DOHH2 (cell line): ENCODE data around the gene GNS.

ENCODE experiments used
- H3F3A ChIP-seq: fragments of 200-600 bp; sonication (generic), shearing (Covaris generic); 2 replicates; pipeline ENCODE4 v1.6.0; 2016; ENCODE audit warnings: antibody characterized with exemption, mild to moderate bottlenecking; ENCODE audit not compliant: control insufficient read depth, insufficient read depth
- H3K27ac ChIP-seq: fragments of 200-600 bp; sonication (generic); 2 replicates; pipeline ENCODE4 v1.5.1; 2014; ENCODE audit warnings: low read depth, mild to moderate bottlenecking, low read length, moderate library complexity
- H3K27me3 ChIP-seq: fragments of 200-600 bp; sonication (generic); 2 replicates; pipeline ENCODE4 v1.6.1; 2014; ENCODE audit warnings: mild to moderate bottlenecking, low read length, mixed read lengths; ENCODE audit not compliant: control insufficient read depth
- H3K36me3 ChIP-seq: fragments of 200-600 bp; sonication (generic); 2 replicates; pipeline ENCODE4 v1.6.1; 2014; ENCODE audit warnings: mild to moderate bottlenecking, low read length, moderate library complexity, mixed read lengths; ENCODE audit not compliant: control insufficient read depth
- H3K4me1 ChIP-seq: fragments of 200-600 bp; sonication (generic); 2 replicates; pipeline ENCODE4 v1.6.1; 2014; ENCODE audit warnings: mild to moderate bottlenecking, low read length, mixed read lengths; ENCODE audit not compliant: control insufficient read depth
- H3K4me2 ChIP-seq: fragments of 200-600 bp; sonication (generic); 2 replicates; pipeline ENCODE4 v1.6.0; 2014; ENCODE audit warnings: mild to moderate bottlenecking, low read length, moderate library complexity
- H3K4me3 ChIP-seq: fragments of 200-600 bp; sonication (generic); 2 replicates; pipeline ENCODE4 v1.5.1; 2014; ENCODE audit warnings: mild to moderate bottlenecking, low read length, mixed read lengths
- H3K79me2 ChIP-seq: fragments of 200-600 bp; sonication (generic); 2 replicates; pipeline ENCODE4 v1.6.1; 2014; ENCODE audit warnings: mild to moderate bottlenecking, low read length, mixed read lengths; ENCODE audit not compliant: control insufficient read depth
- H3K9me2 ChIP-seq: fragments of 200-600 bp; sonication (generic); replicated peaks from 2 replicates; pipeline ENCODE4 v1.6.1; 2014; ENCODE audit warnings: mild to moderate bottlenecking, low read length, mixed read lengths; ENCODE audit not compliant: control insufficient read depth
- H3K9me3 ChIP-seq: fragments of 200-600 bp; sonication (generic); 2 replicates; pipeline ENCODE4 v1.6.1; 2014; ENCODE audit warnings: antibody characterized with exemption, low read length, mixed read lengths; ENCODE audit not compliant: control insufficient read depth, insufficient read depth
- H4K20me1 ChIP-seq: fragments of 200-600 bp; sonication (generic); 2 replicates; pipeline ENCODE4 v1.6.0; 2014; ENCODE audit warnings: low read depth, mild to moderate bottlenecking, antibody characterized with exemption, low read length, moderate library complexity; ENCODE audit not compliant: control insufficient read depth, insufficient read depth
- EZH2phosphoT487 ChIP-seq: fragments of 200-600 bp; sonication (generic); IDR thresholded peaks from 2 replicates; pipeline ENCODE4 v1.6.1; 2017; ENCODE audit warnings: borderline replicate concordance, mild to moderate bottlenecking, antibody characterized with exemption, low read length, moderate library complexity, mixed read lengths
- TF ChIP-seq, protein P1 (sequence below): fragments of 200-600 bp; sonication (generic); IDR thresholded peaks from one replicate; pipeline ENCODE4 v1.5.1; 2014; ENCODE audit warnings: antibody characterized with exemption, mild to moderate bottlenecking, low read depth, low read length; ENCODE audit not compliant: poor library complexity, severe bottlenecking

The GNS gene

DNA sequence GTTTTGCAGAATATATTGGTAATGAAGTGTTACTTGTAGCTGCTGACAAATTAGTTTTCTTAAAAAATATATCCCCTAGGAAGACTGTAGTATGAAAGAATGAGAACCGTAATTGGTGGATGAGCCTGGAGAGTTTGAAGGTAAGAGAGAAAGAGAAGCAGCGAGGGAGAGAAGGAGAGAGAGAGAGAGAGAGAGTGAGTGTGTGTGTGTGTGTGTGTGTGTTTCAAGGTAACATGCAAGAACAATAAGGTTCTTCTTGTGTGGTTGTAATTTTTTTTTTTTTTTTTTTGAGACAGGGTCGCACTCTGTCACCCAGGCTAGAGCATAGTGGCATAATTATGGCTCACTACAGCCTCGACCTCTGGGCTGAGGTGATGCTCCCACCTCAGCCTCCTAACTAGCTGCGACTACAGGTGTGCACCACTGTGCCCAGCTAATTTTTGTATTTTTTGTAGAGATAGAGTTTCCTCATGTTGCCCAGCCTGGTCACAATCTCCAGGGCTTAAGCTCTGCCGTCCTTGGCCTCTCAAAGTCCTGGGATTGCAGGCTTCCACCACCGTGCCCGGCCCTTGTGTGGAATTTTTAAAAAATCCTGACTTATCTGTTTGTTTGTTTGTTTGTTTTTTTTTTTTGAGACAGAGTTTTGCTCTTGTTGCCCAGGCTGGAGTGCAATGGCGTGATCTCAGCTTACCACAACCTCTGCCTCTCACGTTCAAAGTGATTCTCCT lies 75.2 kb downstream of the GNS start:
- Histone ChIP-seq H3K79me2 (peaks cover 75% of the 10 kb centered on the region), H3K4me3 (no peak overlapping the region), H4K20me1 (peaks cover 14% of the 10 kb centered on the region; the same call in 1 of the 2 replicates), H3K27me3 (no peaks in the 10 kb centered on the region), H3K27ac (no peak overlapping the region), H3K9me3 (no peaks in the 10 kb centered on the region), H3K36me3 (peaks cover 43% of the 10 kb centered on the region), H3K9me2 (no peaks in the 10 kb centered on the region), H3K4me1 (peaks cover 36% of the 10 kb centered on the region), H3F3A (no peaks in the 10 kb centered on the region), H3K4me2 (no peak overlapping the region)
- TF ChIP-seq, protein P1, sequence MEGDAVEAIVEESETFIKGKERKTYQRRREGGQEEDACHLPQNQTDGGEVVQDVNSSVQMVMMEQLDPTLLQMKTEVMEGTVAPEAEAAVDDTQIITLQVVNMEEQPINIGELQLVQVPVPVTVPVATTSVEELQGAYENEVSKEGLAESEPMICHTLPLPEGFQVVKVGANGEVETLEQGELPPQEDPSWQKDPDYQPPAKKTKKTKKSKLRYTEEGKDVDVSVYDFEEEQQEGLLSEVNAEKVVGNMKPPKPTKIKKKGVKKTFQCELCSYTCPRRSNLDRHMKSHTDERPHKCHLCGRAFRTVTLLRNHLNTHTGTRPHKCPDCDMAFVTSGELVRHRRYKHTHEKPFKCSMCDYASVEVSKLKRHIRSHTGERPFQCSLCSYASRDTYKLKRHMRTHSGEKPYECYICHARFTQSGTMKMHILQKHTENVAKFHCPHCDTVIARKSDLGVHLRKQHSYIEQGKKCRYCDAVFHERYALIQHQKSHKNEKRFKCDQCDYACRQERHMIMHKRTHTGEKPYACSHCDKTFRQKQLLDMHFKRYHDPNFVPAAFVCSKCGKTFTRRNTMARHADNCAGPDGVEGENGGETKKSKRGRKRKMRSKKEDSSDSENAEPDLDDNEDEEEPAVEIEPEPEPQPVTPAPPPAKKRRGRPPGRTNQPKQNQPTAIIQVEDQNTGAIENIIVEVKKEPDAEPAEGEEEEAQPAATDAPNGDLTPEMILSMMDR, result no peak
- TF ChIP-seq EZH2phosphoT487, result no peak

DNA sequence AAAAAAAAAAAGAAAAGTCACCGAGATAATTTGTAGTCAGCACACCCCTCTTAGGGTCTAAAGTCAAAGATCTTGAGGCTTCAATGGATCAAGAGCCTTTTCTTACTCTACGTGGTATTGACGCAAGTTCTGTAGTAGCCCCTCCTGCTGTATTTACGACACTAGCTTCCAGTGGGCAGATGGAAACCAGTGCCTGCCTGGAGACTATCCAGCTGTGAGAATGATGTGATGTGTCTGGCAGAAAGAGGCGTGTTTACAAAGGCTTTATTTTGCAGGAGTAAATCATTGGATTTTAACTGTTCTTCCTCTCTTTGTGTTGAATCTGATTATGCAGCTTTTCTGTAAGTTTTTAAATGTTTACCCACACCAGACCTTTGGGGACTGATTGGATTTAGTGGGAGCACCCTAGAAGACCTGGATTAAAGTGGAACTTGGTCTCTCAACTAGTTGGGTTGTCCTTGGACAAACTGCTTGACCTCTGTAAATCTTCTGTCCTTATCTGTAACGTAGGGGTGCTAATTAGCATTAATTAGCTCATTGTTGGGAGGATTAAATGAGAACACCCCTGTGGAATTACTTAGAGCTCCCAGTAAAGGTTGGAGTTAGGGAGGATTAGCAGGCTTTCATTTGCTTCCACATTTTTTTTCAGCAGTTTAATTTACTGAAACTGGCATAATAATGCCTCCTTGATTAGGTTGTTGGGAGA lies 76.5 kb downstream of the GNS start:
- H3K9me2 ChIP-seq, result no peaks in the 10 kb centered on the region
- peaks cover 23% of the 10 kb centered on the region for H4K20me1 ChIP-seq
- no peak overlapping the region for H3K4me3 ChIP-seq
- H3K27ac ChIP-seq, result no peak overlapping the region
- H3K27me3 ChIP-seq, result no peaks in the 10 kb centered on the region
- H3K79me2 ChIP-seq, result peaks cover 75% of the 10 kb centered on the region
- TF ChIP-seq EZH2phosphoT487, result no peak
- TF ChIP-seq, protein P1, result no peak
- H3K4me1 ChIP-seq, result peaks cover 49% of the 10 kb centered on the region
- H3K4me2 ChIP-seq, result no peak overlapping the region
- H3K9me3 ChIP-seq, result no peaks in the 10 kb centered on the region
- H3F3A ChIP-seq, result no peaks in the 10 kb centered on the region
- peaks cover 35% of the 10 kb centered on the region for H3K36me3 ChIP-seq

DNA sequence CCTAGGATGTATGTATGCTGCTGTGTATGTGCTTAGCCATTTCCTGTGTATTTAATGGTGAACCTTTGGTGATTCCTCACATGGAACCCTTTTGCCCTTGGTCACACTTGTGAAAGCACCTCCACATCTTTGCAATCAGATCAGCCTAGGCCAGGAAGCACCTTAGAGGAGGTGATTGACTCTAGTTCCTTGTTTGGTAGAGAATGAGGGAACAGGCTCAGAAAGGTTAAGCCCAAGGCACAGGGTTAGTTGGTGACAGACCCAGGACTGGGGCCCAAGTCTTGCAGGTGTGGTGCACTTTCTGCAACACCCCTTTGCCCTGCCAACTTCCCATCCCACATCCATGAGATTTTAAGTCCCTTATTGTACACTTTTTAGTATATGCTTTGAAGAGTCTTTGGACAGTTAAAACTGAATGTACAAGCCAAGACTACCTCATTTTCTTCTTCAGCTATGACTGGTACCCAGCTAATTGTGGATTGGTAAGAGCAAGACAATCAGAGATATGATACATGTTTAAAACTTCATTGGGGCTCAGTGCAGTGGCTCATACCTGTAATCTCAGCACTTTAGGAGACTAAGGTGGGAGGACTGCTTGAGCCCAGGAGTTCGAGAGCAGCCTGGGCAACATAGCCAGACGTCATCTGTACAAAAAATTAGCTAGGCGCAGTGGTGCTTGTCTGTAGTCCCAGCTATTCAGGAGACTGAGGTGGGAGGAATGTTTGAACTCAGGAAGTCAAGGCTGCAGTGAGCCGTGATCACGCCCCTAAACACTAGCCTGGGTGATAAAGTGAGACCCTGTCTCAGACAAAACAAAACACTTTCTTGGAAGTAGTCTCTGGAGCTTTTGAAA lies 77.8 kb downstream of the GNS start:
- no peaks in the 10 kb centered on the region for H3K9me3 ChIP-seq
- no peaks in the 10 kb centered on the region for H3K9me2 ChIP-seq
- no peak overlapping the region for H3K27ac ChIP-seq
- no peak for TF ChIP-seq EZH2phosphoT487
- TF ChIP-seq, protein P1, result no peak
- H3K27me3 ChIP-seq, result no peaks in the 10 kb centered on the region
- peaks cover 31% of the 10 kb centered on the region for H3K36me3 ChIP-seq
- H4K20me1 ChIP-seq, result peaks cover 25% of the 10 kb centered on the region
- H3K4me2 ChIP-seq, result no peak overlapping the region
- peaks cover 85% of the 10 kb centered on the region for H3K79me2 ChIP-seq
- no peak overlapping the region for H3K4me3 ChIP-seq
- H3F3A ChIP-seq, result no peaks in the 10 kb centered on the region
- H3K4me1 ChIP-seq, result peaks cover 62% of the 10 kb centered on the region
